HEK293 (cell line): ENCODE results near the gene FUOM.

Experiments used
- CTCF ChIA-PET: fragments of 350-600 bp; formaldehyde crosslinking; extraction: SDS; loops from one replicate; lab custom pipeline; 2021; ENCODE audit warnings: antibody characterized with exemption; lab: Yijun Ruan, JAX
- POLR2A ChIA-PET: fragments of 300-600 bp; formaldehyde crosslinking; extraction: SDS; loops from one replicate; lab custom pipeline; 2020; ENCODE audit warnings: antibody characterized with exemption, inconsistent platforms; lab: Yijun Ruan, JAX
- H3K27ac ChIP-seq: fragments of 200-500 bp; sonication (Bioruptor generic); 2 replicates; pipeline ENCODE4 v1.5.1; 2014; ENCODE audit warnings: low read depth, low read length, control low read depth, inconsistent platforms; ENCODE audit errors: extremely low read depth
- H3K36me3 ChIP-seq, 2 experiments: fragments of 200-500 bp in 1 of 2; sonication (Bioruptor generic) in 1 of 2; 1 replicate in 1 of 2; 2 replicates in 1 of 2; pipeline ENCODE4 v1.5.1; 2014 to 2017; ENCODE audit warnings: inconsistent platforms in 2 of 2, low read length in 2 of 2; ENCODE audit not compliant: control insufficient read depth in 2 of 2, insufficient read depth in 1 of 2
- H3K4me1 ChIP-seq: fragments of 200-500 bp; sonication (Bioruptor generic); 2 replicates; pipeline ENCODE4 v1.5.1; 2014; ENCODE audit warnings: mild to moderate bottlenecking, low read length, inconsistent platforms; ENCODE audit not compliant: control insufficient read depth, insufficient read depth
- H3K4me3 ChIP-seq: 2 replicates; pipeline ENCODE4 v1.5.1; 2011; ENCODE audit warnings: low read depth, mild to moderate bottlenecking, control low read depth, low read length, moderate library complexity
- H3K9me3 ChIP-seq: fragments of 200-500 bp; sonication (Bioruptor generic); 2 replicates; pipeline ENCODE4 v1.5.1; 2014; ENCODE audit warnings: low read depth, low read length, inconsistent platforms; ENCODE audit not compliant: control insufficient read depth, insufficient read depth
- BCL11A ChIP-seq: fragments of 450-650 bp; formaldehyde crosslinking; IDR thresholded peaks from 2 replicates; pipeline ENCODE4 v1.5.1; 2016; ENCODE audit warnings: low read depth, missing biosample characterization, missing genetic modification characterization
- HOXA7 ChIP-seq: sonication (generic); formaldehyde crosslinking; IDR thresholded peaks from 2 replicates; pipeline ENCODE4 v1.8.1; 2022; ENCODE audit warnings: missing genetic modification reagents, borderline replicate concordance
- KLF8 ChIP-seq: fragments of 450-650 bp; formaldehyde crosslinking; IDR thresholded peaks from 2 replicates; pipeline ENCODE4 v1.5.1; 2016; ENCODE audit warnings: missing biosample characterization, missing genetic modification characterization
- OSR2 ChIP-seq: fragments of 450-650 bp; formaldehyde crosslinking; IDR thresholded peaks from 2 replicates; pipeline ENCODE4 v1.5.1; 2016; ENCODE audit warnings: missing biosample characterization, missing genetic modification characterization
- ZFP41 ChIP-seq: fragments of 450-650 bp; formaldehyde crosslinking; IDR thresholded peaks from 2 replicates; pipeline ENCODE4 v1.5.1; 2016; ENCODE audit warnings: missing biosample characterization, missing genetic modification characterization, borderline replicate concordance
- ZIC2 ChIP-seq: fragments of 450-650 bp; formaldehyde crosslinking; IDR thresholded peaks from 2 replicates; pipeline ENCODE4 v1.5.1; 2016; ENCODE audit warnings: missing biosample characterization, missing genetic modification characterization
- ZNF112 ChIP-seq: fragments of 450-650 bp; formaldehyde crosslinking; IDR thresholded peaks from 2 replicates; pipeline ENCODE4 v1.5.0; 2017; ENCODE audit warnings: missing biosample characterization, missing genetic modification characterization
- ZNF146 ChIP-seq: fragments of 450-650 bp; formaldehyde crosslinking; IDR thresholded peaks from 2 replicates; pipeline ENCODE4 v1.5.1; 2016; ENCODE audit warnings: missing biosample characterization, missing genetic modification characterization
- ZNF16 ChIP-seq: fragments of 450-650 bp; formaldehyde crosslinking; IDR thresholded peaks from 2 replicates; pipeline ENCODE4 v1.5.1; 2016; ENCODE audit warnings: low read depth, missing biosample characterization, missing genetic modification characterization
- ZNF169 ChIP-seq: fragments of 450-650 bp; formaldehyde crosslinking; IDR thresholded peaks from 2 replicates; pipeline ENCODE4 v1.5.1; 2016; ENCODE audit warnings: missing biosample characterization, missing genetic modification characterization
- ZNF2 ChIP-seq: fragments of 450-650 bp; formaldehyde crosslinking; IDR thresholded peaks from 2 replicates; pipeline ENCODE4 v1.5.1; 2016; ENCODE audit warnings: missing biosample characterization, missing genetic modification characterization
- ZNF24 ChIP-seq: fragments of 450-650 bp; formaldehyde crosslinking; IDR thresholded peaks from 2 replicates; pipeline ENCODE4 v1.5.1; 2016; ENCODE audit warnings: missing biosample characterization, missing genetic modification characterization
- ZNF266 ChIP-seq: fragments of 450-650 bp; formaldehyde crosslinking; IDR thresholded peaks from 2 replicates; pipeline ENCODE4 v1.5.1; 2016; ENCODE audit warnings: missing biosample characterization, missing genetic modification characterization, low read depth
- ZNF324 ChIP-seq: fragments of 450-650 bp; formaldehyde crosslinking; IDR thresholded peaks from 2 replicates; pipeline ENCODE4 v1.5.1; 2016; ENCODE audit warnings: missing biosample characterization, missing genetic modification characterization
- ZNF341 ChIP-seq: fragments of 450-650 bp; formaldehyde crosslinking; IDR thresholded peaks from 2 replicates; pipeline ENCODE4; 2016; ENCODE audit warnings: low read depth, missing biosample characterization, missing genetic modification characterization
- ZNF350 ChIP-seq: fragments of 450-650 bp; formaldehyde crosslinking; IDR thresholded peaks from 2 replicates; pipeline ENCODE4 v1.5.0; 2017; ENCODE audit warnings: missing biosample characterization, mild to moderate bottlenecking, missing genetic modification characterization
- ZNF416 ChIP-seq: fragments of 450-650 bp; formaldehyde crosslinking; IDR thresholded peaks from 2 replicates; pipeline ENCODE4 v1.5.1; 2016; ENCODE audit warnings: missing biosample characterization, missing genetic modification characterization
- ZNF473 ChIP-seq: fragments of 450-650 bp; formaldehyde crosslinking; IDR thresholded peaks from 2 replicates; pipeline ENCODE4 v1.5.1; 2017; ENCODE audit warnings: missing biosample characterization, missing genetic modification characterization
- ZXDB ChIP-seq: fragments of 450-650 bp; formaldehyde crosslinking; IDR thresholded peaks from 2 replicates; pipeline ENCODE4 v1.5.1; 2016; ENCODE audit warnings: missing biosample characterization, missing genetic modification characterization
- TF ChIP-seq, protein P1 (sequence below): fragments of 450-650 bp; formaldehyde crosslinking; IDR thresholded peaks from 2 replicates; pipeline ENCODE4 v1.5.1; 2016; ENCODE audit warnings: missing biosample characterization, missing genetic modification characterization
- TF ChIP-seq, protein P2 (sequence below): fragments of 450-650 bp; formaldehyde crosslinking; IDR thresholded peaks from 2 replicates; pipeline ENCODE4 v1.5.1; 2016; ENCODE audit warnings: missing biosample characterization, missing genetic modification characterization
- TF ChIP-seq, protein P3 (sequence below): fragments of 450-650 bp; formaldehyde crosslinking; IDR thresholded peaks from 2 replicates; pipeline ENCODE4; 2016; ENCODE audit warnings: missing biosample characterization, missing genetic modification characterization
- TF ChIP-seq, protein P4 (sequence below): fragments of 450-650 bp; formaldehyde crosslinking; IDR thresholded peaks from 2 replicates; pipeline ENCODE4 v1.5.1; 2017; ENCODE audit warnings: missing biosample characterization, missing genetic modification characterization
- TF ChIP-seq, protein P5 (sequence below): fragments of 450-650 bp; formaldehyde crosslinking; IDR thresholded peaks from 2 replicates; pipeline ENCODE4 v1.5.1; 2016; ENCODE audit warnings: missing biosample characterization, missing genetic modification characterization, borderline replicate concordance

The FUOM gene

DNA sequence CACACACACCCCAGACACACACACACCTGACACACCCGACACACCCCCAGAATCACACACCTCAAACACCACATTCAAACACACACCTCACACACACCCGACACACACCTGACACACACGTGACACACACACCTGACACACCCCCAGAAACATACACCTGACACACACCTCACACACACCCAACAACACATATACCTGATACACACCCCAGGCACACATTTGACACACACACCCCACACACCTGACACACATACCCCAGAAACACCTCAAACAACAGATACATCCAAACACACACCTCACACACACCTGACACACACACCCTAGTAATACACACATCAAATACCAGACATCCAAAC, 20.5 kb downstream of the FUOM start (continued):
- TF ChIP-seq, protein P1, sequence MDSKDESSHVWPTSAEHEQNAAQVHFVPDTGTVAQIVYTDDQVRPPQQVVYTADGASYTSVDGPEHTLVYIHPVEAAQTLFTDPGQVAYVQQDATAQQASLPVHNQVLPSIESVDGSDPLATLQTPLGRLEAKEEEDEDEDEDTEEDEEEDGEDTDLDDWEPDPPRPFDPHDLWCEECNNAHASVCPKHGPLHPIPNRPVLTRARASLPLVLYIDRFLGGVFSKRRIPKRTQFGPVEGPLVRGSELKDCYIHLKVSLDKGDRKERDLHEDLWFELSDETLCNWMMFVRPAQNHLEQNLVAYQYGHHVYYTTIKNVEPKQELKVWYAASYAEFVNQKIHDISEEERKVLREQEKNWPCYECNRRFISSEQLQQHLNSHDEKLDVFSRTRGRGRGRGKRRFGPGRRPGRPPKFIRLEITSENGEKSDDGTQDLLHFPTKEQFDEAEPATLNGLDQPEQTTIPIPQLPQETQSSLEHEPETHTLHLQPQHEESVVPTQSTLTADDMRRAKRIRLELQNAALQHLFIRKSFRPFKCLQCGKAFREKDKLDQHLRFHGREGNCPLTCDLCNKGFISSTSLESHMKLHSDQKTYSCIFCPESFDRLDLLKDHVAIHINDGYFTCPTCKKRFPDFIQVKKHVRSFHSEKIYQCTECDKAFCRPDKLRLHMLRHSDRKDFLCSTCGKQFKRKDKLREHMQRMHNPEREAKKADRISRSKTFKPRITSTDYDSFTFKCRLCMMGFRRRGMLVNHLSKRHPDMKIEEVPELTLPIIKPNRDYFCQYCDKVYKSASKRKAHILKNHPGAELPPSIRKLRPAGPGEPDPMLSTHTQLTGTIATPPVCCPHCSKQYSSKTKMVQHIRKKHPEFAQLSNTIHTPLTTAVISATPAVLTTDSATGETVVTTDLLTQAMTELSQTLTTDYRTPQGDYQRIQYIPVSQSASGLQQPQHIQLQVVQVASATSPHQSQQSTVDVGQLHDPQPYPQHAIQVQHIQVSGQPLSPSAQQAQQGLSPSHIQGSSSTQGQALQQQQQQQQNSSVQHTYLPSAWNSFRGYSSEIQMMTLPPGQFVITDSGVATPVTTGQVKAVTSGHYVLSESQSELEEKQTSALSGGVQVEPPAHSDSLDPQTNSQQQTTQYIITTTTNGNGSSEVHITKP, result no peak
- peak; percentile 66 for TF ChIP-seq KLF8
- TF ChIP-seq, protein P2, sequence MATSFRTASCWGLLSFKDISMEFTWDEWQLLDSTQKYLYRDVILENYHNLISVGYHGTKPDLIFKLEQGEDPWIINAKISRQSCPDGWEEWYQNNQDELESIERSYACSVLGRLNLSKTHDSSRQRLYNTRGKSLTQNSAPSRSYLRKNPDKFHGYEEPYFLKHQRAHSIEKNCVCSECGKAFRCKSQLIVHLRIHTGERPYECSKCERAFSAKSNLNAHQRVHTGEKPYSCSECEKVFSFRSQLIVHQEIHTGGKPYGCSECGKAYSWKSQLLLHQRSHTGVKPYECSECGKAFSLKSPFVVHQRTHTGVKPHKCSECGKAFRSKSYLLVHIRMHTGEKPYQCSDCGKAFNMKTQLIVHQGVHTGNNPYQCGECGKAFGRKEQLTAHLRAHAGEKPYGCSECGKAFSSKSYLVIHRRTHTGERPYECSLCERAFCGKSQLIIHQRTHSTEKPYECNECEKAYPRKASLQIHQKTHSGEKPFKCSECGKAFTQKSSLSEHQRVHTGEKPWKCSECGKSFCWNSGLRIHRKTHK (tag by site-specific recombination), result no peak
- TF ChIP-seq ZNF416, result 0 out of 2 replicates have a peak, but pooled peaks have one; percentile 9
- TF ChIP-seq ZNF2, result 0 out of 2 replicates have a peak, but pooled peaks have one; percentile 19
- TF ChIP-seq, protein P3, sequence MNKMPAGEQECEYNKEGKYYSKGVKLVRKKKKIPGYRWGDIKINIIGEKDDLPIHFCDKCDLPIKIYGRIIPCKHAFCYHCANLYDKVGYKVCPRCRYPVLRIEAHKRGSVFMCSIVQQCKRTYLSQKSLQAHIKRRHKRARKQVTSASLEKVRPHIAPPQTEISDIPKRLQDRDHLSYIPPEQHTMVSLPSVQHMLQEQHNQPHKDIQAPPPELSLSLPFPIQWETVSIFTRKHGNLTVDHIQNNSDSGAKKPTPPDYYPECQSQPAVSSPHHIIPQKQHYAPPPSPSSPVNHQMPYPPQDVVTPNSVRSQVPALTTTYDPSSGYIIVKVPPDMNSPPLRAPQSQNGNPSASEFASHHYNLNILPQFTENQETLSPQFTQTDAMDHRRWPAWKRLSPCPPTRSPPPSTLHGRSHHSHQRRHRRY, result no peak
- TF ChIP-seq ZNF341, result no peak

DNA sequence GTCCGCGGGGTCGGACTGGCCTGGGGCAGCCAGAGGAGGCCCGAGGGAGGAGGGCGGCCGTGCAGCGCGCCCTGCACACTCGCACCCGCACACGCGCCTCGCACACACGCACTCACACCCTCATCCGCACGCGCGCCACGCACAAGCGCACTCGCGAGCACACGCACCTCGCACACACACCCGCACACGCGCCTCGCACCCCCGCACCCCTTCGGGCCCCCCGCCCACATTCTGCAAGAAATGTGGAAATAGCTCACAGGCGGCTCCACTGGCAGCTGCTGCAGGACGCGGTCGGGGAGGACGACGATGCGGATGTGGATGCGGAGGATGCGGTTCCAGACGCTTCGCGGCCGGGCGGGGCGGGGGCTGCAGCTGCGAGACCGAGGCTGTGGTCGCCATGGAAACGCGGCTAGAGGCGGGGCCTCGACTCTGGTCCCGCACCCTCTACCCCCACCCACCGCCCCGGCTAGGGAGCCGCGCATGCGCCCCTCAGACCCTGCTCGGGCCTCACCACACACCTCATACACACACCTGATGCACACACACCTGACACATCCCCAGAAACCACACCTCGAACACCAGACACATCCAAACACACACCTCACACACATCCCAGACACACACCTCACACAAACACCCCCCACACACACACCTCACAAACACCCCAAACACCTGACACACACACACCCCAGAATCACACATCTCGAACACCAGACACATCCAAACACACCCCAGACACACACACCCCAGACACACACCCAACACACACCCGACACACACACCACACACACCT, 21.0 kb downstream of the FUOM start, which contains the start of gene CALY:
TSS of gene CALY (minus strand) at position 320 of the 793 bp plus-strand sequence. CDS start 7,907 bp downstream, outside the sequence.
- ChIA-PET CTCF (no interaction called here), POLR2A (interaction anchor here (0.5 kb wide), 1 partner anchor 15 kb away, joined by 8 read pairs; no protein-coding TSS in a partner anchor)
- Histone ChIP-seq H3K4me1 (peaks cover 2% of the 10 kb centered on the region; the same call in 1 of the 2 replicates), H3K27ac (no peak within 1 kb of the TSS), H3K4me3 (no peak within 1 kb of the TSS), H3K9me3 (no peaks in the 10 kb centered on the region), H3K36me3 (no peaks in the 10 kb centered on the region)
- TF ChIP-seq, protein P4, sequence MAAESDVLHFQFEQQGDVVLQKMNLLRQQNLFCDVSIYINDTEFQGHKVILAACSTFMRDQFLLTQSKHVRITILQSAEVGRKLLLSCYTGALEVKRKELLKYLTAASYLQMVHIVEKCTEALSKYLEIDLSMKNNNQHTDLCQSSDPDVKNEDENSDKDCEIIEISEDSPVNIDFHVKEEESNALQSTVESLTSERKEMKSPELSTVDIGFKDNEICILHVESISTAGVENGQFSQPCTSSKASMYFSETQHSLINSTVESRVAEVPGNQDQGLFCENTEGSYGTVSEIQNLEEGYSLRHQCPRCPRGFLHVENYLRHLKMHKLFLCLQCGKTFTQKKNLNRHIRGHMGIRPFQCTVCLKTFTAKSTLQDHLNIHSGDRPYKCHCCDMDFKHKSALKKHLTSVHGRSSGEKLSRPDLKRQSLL (tag by site-specific recombination), result no peak
- no peak for TF ChIP-seq ZNF473
- TF ChIP-seq ZIC2 (tag by site-specific recombination), result no peak
- no peak for TF ChIP-seq ZFP41 (tag by site-specific recombination)
- no peak for TF ChIP-seq ZNF112 (tag by site-specific recombination)
- TF ChIP-seq ZNF350 (tag by site-specific recombination), result no peak
- TF ChIP-seq, protein P5, sequence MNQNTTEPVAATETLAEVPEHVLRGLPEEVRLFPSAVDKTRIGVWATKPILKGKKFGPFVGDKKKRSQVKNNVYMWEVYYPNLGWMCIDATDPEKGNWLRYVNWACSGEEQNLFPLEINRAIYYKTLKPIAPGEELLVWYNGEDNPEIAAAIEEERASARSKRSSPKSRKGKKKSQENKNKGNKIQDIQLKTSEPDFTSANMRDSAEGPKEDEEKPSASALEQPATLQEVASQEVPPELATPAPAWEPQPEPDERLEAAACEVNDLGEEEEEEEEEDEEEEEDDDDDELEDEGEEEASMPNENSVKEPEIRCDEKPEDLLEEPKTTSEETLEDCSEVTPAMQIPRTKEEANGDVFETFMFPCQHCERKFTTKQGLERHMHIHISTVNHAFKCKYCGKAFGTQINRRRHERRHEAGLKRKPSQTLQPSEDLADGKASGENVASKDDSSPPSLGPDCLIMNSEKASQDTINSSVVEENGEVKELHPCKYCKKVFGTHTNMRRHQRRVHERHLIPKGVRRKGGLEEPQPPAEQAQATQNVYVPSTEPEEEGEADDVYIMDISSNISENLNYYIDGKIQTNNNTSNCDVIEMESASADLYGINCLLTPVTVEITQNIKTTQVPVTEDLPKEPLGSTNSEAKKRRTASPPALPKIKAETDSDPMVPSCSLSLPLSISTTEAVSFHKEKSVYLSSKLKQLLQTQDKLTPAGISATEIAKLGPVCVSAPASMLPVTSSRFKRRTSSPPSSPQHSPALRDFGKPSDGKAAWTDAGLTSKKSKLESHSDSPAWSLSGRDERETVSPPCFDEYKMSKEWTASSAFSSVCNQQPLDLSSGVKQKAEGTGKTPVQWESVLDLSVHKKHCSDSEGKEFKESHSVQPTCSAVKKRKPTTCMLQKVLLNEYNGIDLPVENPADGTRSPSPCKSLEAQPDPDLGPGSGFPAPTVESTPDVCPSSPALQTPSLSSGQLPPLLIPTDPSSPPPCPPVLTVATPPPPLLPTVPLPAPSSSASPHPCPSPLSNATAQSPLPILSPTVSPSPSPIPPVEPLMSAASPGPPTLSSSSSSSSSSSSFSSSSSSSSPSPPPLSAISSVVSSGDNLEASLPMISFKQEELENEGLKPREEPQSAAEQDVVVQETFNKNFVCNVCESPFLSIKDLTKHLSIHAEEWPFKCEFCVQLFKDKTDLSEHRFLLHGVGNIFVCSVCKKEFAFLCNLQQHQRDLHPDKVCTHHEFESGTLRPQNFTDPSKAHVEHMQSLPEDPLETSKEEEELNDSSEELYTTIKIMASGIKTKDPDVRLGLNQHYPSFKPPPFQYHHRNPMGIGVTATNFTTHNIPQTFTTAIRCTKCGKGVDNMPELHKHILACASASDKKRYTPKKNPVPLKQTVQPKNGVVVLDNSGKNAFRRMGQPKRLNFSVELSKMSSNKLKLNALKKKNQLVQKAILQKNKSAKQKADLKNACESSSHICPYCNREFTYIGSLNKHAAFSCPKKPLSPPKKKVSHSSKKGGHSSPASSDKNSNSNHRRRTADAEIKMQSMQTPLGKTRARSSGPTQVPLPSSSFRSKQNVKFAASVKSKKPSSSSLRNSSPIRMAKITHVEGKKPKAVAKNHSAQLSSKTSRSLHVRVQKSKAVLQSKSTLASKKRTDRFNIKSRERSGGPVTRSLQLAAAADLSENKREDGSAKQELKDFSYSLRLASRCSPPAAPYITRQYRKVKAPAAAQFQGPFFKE, result no peak
- TF ChIP-seq BCL11A (tag by site-specific recombination), result no peak
- no peak for TF ChIP-seq HOXA7 (CRISPR knock-in tag)
- 0 out of 2 replicates have a peak, but pooled peaks have one; percentile 3 for TF ChIP-seq ZNF146 (tag by site-specific recombination)
- no peak for TF ChIP-seq ZNF169 (tag by site-specific recombination)
- no peak for TF ChIP-seq OSR2 (tag by site-specific recombination)
- no peak for TF ChIP-seq ZNF24 (tag by site-specific recombination)
- TF ChIP-seq ZNF324 (tag by site-specific recombination), result no peak
- no peak for TF ChIP-seq ZNF16 (tag by site-specific recombination)
- TF ChIP-seq ZXDB (tag by site-specific recombination), result no peak
- peak; percentile 17; the same call in 1 of the 2 replicates for TF ChIP-seq ZNF266 (tag by site-specific recombination)
